HG03571 (cell line): ENCODE results near the gene EXPH5.
A peak's percentile ranks its signal among the peaks of the same experiment; 100 is the strongest.
"Not testable (repeated sequence)": the region's sequence is repeated elsewhere in the genome, so short reads cannot be mapped to it uniquely, and the experiment has no call there.

Source experiments
- ATAC-seq: cut with Tn5 transposase; IDR thresholded peaks from one replicate; pipeline ENCODE4 v1.9.1; 2021; ENCODE audit not compliant: unreplicated experiment

The EXPH5 gene

DNA sequence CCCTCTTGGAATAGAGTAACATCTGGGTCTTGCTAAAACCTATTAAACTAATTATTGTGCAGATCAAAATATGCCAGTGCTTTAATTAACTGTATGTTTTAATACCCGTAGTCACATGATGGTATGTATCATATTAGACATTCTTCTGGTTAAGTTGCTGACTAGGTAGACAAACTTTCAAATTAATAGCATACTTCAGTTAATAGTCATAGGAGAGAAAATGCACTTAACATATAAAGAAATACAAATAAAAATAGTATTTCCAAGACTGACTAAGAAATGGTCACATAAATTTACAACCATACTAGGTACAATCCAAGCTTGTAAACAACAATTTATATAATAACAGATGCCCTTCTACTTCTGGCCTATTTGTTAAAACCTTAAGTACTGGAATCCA lies 7.6 kb upstream of the EXPH5 start:
- no peak for ATAC-seq

DNA sequence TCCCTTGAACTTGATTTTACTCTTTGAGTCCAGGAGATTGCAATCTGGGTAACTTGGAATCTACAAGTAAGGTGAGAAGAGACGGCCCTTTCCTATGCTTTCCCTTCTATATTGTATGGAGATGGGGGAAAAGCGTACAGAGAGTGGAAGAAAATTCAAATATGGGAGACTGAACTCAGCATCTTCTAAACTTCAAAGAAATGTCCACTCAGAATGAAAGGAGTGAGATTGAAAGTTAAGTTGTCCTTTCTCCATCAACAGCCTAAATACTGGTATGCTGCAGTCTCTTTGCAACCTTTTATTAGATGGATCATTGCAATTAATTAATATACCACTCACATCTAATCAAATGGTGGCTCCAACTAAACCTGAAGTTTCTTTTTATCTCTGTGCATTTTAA lies 6.4 kb upstream of the EXPH5 start:
- no peak for ATAC-seq

DNA sequence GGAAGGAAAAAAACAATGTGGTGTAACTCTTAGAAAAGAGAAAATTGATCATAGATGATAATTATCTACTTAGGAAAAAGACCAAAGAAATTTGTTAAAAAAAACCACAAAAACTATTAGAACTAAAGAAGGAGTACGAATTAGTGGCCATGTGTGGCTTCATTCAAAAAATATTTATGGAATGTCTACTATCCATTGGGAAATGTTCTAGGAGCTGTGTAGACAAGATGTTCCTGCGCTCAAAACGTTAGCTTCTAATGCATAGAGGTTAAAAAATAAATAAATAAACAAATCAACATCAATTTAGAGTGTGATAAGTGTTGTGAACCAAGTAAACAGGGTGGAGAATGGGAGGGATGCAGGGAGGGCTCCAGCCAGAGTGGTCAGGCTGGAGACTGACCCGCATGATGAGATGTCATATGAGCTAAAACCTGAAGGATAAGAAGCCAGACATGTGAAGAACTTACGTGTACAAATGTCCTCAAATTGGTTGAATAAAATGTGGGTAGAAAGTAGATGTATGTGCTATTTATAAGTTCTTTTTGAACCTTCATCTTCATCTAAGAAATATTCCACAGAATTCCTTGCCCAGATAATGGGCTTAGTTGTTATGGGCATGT lies 4.3 kb upstream of the EXPH5 start:
- no peak for ATAC-seq

DNA sequence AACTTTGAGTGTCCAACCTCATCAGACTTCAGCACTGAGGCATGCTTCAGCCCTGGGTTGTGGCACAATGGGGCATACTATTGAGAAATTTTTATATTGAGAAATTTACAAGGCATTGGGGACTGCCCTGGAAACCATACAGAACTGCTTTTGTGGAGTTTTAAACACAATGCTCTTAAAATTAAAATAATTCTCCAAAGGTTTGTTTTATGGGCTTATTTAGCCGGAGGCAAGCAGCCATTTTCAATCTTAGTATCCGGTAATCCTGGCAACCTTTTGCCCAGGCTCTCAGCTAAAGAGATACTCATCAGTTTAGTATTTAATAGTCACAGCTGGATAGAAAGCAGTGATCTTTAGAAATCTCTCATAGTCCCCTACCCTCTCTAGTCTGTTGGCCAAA lies 3.1 kb upstream of the EXPH5 start:
- no peak for ATAC-seq

DNA sequence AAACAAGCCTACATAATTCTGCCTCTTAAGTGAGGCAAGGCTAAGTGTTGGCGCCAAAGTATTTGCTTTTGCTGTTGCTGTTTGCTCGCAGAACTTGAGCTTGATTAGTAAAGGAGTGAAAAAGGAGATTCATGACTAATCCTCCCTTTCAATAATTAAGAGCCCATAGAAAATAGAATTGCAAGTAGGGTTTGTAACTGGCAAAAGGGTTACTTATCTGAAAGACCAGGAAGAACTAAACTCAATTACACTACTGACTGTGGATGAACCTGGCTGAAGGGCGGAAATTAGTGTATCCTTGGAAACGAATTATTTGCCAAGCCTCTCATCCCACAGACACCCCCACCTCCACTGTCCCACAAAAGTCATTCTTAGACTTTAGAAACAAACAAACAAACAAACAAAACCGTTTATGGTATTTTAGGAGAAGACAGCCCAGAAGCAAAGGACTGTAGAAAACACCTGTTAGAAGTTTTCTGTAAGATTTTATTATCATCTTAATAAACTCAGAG lies 411 bp upstream of the EXPH5 start:
- no peak for ATAC-seq

DNA sequence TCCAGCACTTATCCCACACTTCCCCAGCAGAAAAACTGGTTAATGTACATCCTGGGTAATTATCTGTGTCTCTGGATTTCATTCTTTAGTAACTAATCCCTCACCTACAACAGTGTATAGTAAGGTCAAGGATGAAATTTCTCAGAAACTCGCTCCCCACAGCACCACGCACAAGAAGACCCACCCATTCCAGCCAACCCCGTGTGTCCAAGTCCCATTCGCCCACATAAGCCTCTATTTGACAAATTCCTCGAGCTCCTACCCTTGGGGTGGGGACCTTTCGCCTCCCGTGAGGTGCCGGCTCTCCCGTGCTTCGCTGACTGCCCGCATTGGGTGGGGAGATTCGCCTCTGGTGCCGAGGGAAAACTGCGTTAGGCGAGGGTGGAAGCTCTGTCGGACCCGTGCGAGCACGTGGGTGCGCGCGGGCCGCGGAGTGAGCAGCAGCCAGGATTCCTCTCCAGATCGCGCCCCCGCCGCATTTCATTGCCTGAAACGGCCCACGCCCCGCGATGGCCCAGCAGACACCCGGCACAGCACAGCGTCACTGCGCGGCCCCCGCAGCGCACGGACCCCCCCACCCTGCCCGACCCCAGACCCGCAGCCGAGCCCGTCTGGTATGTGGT lies 866 bp downstream of the EXPH5 start:
- ATAC-seq, result peak; percentile 7

DNA sequence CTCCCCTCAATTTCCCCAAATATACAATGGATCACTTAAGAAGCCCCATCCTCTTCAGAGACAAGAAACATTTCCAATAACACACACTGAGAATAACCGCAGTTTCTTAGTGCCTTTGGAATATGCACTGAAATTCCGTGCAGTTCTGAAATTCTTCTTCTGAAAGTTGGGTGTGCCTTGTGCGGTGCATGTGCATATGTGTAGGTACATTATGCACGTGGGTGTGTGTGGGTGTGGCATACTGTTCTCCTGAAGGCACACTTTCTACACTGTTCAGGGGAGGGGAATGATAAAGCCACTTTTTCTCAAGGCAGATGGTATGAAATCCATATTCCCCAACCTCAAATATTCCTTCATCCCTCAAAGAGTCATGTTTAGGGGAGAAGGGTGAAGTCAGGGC lies 1.7 kb downstream of the EXPH5 start:
- no peak for ATAC-seq

DNA sequence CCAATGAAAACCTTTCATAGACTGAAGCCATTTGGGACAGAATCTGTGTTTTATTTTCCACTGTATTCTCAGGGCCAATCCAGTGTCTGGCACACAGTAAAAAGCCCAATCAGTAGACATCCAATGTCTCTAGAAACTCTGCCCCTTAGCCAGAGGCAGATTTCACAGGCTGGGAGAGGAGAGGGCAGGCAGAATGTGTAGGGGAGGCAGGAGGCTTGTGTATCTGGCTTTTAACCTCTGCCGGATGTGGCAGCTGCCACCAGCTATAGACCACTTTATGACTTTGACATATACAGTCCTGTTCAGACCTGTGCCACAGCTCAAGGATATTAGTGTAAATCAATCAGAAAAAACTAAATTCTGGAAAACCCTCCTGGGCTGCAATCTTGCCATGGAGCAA lies 4.4 kb downstream of the EXPH5 start:
- ATAC-seq, result no peak

DNA sequence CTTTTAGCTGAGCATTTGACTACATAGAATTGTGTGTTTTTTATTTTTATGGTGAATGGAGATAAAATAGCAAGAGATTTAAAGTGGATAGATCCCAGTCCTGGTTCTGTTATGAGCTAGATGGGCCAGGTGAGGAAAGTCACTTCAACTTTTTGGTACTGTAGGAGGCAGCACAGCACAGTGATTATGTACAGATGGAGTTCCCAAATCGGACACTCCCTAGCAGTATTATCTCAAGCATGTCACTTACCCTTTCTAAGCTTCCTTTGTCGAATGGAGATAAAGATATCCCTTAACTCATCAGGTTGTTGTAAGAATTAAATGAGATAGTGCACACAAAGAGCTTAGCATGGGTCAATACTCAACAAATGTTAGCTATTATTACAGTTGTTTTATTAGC lies 5.3 kb downstream of the EXPH5 start:
- ATAC-seq, result no peak

DNA sequence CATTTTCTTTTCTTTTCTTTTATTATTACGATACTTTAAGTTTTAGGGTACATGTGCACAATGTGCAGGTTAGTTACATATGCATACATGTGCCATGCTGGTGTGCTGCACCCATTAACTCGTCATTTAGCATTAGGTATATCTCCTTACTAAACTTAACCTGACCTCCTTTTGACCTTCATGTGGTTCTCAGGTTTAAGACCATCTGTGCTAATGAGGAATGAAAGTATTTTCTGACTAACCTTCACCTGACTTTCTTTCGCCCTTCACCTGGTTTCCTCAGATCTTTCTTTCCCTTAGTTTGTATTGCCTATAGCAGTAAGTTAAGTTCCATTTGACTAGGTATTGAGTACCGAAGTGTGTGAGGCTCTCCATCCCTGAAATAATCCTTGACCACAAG lies 6.5 kb downstream of the EXPH5 start:
- no peak for ATAC-seq

DNA sequence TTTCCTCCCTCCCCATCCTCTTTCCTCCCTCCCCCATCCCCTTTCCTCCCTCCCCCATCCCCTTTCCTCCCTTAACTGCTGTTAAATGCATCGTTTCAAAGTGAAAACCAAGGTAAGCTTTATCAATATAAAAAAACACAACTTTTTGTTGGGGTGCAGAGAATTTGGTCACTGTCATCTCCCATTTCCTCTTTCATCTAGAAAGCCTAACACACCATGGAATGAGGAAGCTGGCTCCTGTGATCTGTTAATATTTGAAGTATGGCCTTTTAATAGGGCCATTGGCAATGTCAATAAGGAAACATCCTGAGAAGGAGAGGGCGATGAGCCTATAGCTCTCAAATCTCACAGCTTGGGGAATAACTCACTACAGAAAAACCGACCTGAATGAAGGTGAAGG lies 7.0 kb downstream of the EXPH5 start:
- ATAC-seq, result no peak

DNA sequence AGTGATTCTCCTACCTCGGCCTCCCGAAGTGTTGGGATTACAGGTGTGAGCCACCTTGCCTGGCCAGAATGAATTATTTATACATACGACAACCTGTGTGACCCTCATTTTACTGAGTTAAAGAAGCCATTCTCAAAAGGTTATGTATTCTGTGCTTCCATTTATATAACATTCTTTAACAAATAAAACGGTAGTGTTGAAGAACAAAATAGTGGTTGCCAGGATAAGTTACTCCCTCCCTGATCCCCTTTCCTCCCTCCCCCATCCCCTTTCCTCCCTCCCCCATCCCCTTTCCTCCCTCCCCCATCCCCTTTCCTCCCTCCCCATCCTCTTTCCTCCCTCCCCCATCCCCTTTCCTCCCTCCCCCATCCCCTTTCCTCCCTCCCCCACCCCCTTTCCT lies 7.4 kb downstream of the EXPH5 start:
- not testable (repeated sequence) for ATAC-seq

DNA sequence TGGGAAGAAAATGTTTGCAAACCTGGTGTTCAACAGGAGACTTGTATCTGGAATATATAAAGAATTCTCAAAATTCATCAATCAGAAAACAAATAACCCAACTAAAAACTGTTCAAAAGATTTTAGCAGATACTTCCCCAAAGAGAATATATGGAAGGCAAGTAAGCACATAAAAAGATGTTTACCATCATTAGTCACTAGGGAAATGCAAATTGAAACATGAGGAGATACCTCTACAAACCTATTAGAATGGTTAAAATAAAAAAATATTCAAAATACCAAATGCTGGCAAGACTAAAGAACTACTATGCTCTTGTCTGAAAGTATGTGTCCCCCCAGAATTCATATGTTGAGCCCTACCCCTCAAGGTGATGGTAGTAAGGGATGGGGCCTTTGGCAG lies 8.6 kb downstream of the EXPH5 start:
- no peak for ATAC-seq

DNA sequence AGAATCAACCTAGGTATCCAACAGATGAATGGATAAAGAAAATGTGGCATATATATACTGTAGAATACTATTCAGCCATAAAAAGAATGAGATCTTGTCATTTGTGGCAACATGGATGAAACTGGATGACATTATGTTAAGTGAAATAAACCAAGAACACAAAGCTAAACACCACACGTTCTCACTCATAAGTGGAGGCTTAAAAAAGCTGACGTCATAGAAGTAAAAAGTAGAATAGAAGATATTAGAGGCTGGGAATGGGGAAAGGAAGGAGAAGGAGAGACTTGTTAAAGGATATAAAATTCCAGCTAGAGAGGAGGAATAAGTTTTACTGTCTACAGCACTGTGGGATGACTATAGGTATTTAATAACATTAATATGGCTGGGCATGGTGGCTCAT lies 12.9 kb downstream of the EXPH5 start:
- no peak for ATAC-seq

DNA sequence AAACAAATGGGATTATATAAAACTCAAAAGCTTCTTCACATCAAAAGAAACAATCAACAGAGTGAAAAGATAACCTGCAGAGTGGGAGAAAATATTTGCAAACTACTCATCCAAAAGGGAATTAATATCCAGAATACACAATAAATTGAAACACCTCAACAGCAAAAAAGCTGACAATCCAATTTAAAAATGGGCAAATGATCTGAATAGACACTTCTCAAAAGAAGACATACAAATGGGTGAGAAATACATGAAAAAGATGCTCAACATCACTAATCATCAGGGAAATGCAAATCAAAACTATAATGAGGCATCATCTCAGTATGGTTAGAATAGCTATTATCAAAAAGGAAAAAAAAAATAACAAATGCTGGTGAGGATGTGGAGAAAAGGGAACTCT lies 13.5 kb downstream of the EXPH5 start:
- ATAC-seq, result no peak

DNA sequence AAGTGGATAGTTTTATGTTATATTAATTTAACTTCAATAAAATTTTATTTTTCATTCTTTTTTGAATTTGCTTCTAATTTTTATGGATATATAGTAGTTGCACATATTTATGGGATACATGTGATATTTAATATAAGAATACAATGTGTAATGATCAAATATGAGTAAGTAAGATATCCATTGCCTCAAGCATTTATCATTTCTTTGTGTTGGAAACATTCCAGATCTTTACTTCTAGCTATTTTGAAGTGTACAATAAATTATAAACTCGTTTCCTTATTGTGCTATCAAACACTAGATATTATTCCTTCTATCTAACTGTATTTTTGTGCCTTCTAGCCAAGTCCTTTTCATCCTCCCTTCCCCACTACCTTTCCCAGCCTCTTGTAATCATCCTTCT lies 17.0 kb downstream of the EXPH5 start:
- no peak for ATAC-seq

DNA sequence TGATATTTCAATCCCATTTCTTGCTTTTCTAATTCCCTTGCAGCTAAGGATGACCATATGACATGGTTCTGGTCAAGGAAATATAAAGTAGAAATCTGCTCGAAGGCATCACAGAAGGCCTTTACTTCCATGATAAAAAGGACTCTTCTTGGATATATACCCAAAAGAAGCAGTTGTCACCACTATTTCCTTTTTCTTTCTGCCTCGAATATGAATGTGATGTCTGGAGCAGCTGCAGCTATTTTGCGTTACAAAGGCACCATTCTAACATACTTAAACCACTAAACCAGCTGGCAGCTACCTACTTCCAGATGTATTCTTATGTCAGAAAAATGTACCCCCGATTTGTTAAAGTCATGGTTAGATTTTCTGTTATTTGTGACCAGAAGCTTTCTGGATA lies 18.9 kb downstream of the EXPH5 start:
- no peak for ATAC-seq

DNA sequence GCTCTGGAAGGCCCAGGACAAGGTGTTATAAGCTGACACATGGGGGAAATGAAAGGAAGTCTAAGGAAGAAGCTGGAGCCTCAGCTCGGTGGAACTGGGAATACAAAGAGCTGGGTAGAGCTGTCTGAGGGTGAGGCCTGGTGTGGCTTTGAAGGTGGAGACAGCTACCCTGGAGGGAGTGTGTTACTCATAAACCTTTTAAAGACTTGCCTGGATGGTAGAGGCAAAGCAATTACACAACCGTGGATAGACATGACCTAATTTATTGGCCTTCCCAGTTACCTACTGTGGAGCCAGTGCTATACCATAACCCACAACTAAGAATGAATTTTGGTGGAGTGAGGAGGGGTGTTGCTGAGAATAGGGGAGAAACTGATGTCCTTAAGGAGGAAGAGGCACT lies 22.6 kb downstream of the EXPH5 start:
- no peak for ATAC-seq

DNA sequence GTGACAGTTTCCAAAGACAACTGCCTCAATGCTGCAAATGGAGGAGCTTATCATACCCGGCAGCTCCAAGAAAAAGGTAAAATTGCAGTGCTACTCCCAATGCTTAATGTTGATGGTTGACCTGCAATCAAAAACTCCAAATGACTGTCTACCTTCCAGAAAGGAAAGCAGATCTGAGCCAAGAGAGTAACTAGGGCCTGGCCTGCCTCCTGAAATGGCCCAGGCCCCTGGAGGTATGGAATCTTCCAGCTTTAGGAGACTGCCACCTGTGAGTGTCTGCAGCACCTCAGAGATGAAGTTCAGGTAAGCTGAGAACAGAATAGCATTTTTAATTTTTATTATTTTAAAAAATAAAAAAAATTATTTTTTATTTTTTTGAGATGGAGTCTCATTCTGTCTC lies 23.7 kb downstream of the EXPH5 start:
- no peak for ATAC-seq

DNA sequence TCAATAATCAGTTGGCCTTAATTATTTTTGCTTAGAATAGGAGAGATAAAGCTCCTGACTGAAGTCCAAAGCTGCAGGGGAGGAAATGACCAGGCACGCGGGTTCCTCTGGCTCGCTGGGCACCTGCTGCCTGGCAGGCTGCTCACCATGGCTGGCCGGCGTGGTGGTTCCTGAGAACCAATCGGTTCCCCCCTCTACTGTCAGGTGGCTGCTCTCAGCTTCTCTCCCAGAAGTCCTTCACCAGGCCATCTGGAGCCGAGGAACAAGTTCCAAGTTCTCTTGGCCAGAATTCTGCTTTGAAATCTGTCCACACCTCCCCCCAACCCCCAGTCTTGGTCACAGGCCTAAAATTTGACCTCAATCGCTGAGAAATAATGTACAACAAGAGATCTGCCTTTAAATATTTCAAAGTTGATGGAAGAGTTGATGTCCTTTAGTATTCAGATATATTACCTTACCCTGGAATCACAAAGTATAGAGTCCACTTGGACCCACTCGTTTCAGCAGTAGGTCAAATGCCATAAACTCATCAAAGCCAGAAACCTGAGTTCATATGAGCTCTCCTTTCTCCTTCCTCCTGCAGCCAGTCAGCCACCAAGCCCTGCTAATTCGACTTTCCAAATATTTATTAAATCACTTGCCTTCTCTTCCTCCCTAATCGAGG lies 25.2 kb downstream of the EXPH5 start:
- ATAC-seq, result no peak

DNA sequence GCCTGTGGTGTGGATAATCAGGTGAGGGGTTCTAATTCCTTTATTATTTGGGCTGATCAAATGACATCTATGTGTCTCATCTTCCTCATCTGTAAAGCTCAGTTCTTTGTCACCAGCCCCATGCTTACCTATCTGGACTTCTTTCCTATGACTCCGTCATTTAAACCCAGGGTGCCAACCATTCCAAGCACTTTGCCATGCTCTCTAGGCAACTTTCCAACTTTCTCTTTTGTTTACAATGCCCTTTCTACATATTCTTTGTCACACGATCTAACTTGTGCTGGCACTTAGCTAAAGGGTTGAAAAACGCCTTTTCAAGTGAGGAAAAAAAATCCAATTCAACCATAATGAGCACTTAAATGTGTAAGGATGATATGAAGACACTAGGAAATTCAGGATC lies 27.9 kb downstream of the EXPH5 start:
- ATAC-seq, result no peak

DNA sequence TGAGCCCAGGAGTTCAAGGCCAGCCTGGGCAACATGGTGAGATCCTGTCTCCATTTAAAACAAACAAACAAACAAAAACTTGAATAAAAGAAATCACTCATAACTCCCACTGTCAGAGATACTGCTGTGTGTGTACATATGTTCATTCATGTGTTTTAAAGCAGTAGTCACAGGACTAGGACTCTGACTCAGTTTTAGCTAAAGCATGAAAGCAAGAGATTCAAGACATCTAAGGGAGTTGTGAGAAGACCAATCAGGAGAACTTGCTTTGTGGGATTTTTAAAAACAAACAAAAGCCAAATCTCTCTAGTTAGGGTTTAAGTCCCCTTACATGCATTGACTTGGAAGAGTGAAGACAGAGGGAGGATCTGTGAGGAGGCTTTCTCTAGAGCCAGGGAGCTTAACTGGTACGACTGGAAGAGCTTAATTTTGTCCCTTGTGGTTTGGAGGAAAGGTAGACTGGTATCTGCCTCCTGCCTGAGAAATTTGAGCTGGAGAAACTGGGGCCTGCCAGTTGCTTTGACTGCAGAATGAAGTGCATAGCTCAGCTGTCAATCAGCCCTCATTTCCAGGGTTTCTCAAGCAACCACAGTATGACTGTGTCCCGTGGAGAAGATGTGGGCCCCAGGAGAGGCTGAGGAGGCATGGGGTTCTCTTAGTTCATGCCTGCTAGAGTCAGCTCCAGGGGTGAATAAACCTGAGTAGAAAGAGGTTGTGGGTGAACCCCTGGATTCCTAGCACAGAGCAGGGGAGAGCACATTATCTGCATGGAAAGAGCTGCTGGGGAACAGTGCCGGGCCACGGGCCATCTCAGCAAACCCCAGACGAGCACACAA lies 30.6 kb downstream of the EXPH5 start:
- no peak for ATAC-seq
